ENCODE results near the gene GLE1.

GRCh38 chr9:128499920-128500319, 4.6 kb upstream of the GLE1 start:
- TF ChIP-seq CTCF (IDR thresholded peaks at IDR 0.05), result no peak
- TF ChIP-seq POLR2A (IDR thresholded peaks at IDR 0.05), result no peak
